Naive thymus-derived CD4-positive, alpha-beta T cell (primary cell): ENCODE data around the gene ARHGAP1. TPM values are rescaled to one million over a fixed set of nuclear protein-coding genes. Genes with fewer than 3 reads are reported as not detected.

ENCODE experiments used
- ATAC-seq: fragments of 150-1000 bp; cut with Tn5 transposase; 2 replicates; pipeline ENCODE4 v1.10.0; 2021; ENCODE audit warnings: mild to moderate bottlenecking, moderate library complexity
- CTCF ChIA-PET: fragments of 350-600 bp; sonication (Branson Sonifier 250); formaldehyde crosslinking; loops from one replicate; lab custom pipeline; 2021; ENCODE audit warnings: antibody characterized with exemption; lab: Charles Lee
- POLR2A ChIA-PET: fragments of 350-600 bp; sonication (Branson Sonifier 250); formaldehyde crosslinking; loops from one replicate; lab custom pipeline; 2021; ENCODE audit warnings: antibody characterized with exemption, inconsistent platforms; lab: Charles Lee
- DNase-seq, 9 donors: peaks; one replicate each; pipeline versions ENCODE4 v3.0.0 to v3.0.0-alpha.2; 2020 to 2022; ENCODE audit warnings: mixed read lengths in 1 of 9
- H3K27ac ChIP-seq: one replicate; pipeline ENCODE4 v1.7.0; 2013; ENCODE audit warnings: mild to moderate bottlenecking, low read depth, low read length, moderate library complexity
- H3K27me3 ChIP-seq, 2 donors: one replicate each; pipeline ENCODE4 v1.7.0; 2013; ENCODE audit warnings: low read length in 2 of 2, mild to moderate bottlenecking in 2 of 2, moderate library complexity in 2 of 2; ENCODE audit not compliant: control insufficient read depth in 2 of 2, insufficient read depth in 2 of 2
- H3K36me3 ChIP-seq, 3 experiments: 1 replicate in 2 of 3; 2 replicates in 1 of 3; pipeline ENCODE4 v1.7.0; 2013; ENCODE audit warnings: low read length in 3 of 3, mild to moderate bottlenecking in 3 of 3, moderate library complexity in 1 of 3; ENCODE audit not compliant: insufficient read depth in 3 of 3, control insufficient read depth in 2 of 3
- H3K4me1 ChIP-seq, 2 donors: one replicate each; pipeline ENCODE4 v1.7.0; 2013; ENCODE audit warnings: low read length in 2 of 2, mild to moderate bottlenecking in 2 of 2, moderate library complexity in 1 of 2; ENCODE audit not compliant: control insufficient read depth in 2 of 2, insufficient read depth in 2 of 2
- H3K4me3 ChIP-seq: 2 replicates; pipeline ENCODE4 v1.7.0; 2013; ENCODE audit warnings: mild to moderate bottlenecking, low read length
- H3K9me3 ChIP-seq, 3 experiments: 1 replicate in 2 of 3; 2 replicates in 1 of 3; pipeline ENCODE4 v1.7.0; 2013; ENCODE audit warnings: low read length in 3 of 3; ENCODE audit not compliant: control insufficient read depth in 2 of 3
- H3K27ac Mint-ChIP-seq, 9 donors: one replicate each; pipeline ENCODE4 v1.8.0; 2020 to 2022; ENCODE audit warnings: mixed read lengths in 9 of 9, mild to moderate bottlenecking in 8 of 9, moderate library complexity in 5 of 9, inconsistent platforms in 2 of 9
- H3K27me3 Mint-ChIP-seq, 5 donors: one replicate each; pipeline ENCODE4 v1.8.0; 2021 to 2022; ENCODE audit warnings: mixed read lengths in 5 of 5, mild to moderate bottlenecking in 1 of 5
- H3K36me3 Mint-ChIP-seq, 5 donors: one replicate each; pipeline ENCODE4 v1.8.0; 2020 to 2022; ENCODE audit warnings: mixed read lengths in 5 of 5, mild to moderate bottlenecking in 3 of 5, inconsistent platforms in 1 of 5
- H3K4me1 Mint-ChIP-seq, 7 donors: one replicate each; pipeline ENCODE4 v1.8.0; 2020 to 2022; ENCODE audit warnings: mixed read lengths in 7 of 7, mild to moderate bottlenecking in 3 of 7, inconsistent platforms in 1 of 7
- H3K4me3 Mint-ChIP-seq, 10 donors: one replicate each; pipeline ENCODE4 v1.8.0; 2020 to 2022; ENCODE audit warnings: mild to moderate bottlenecking in 10 of 10, mixed read lengths in 10 of 10, moderate library complexity in 6 of 10, inconsistent platforms in 2 of 10
- H3K9me3 Mint-ChIP-seq, 11 donors: one replicate each; pipeline ENCODE4 v1.8.0; 2020 to 2022; ENCODE audit warnings: mixed read lengths in 11 of 11, mild to moderate bottlenecking in 4 of 11, inconsistent platforms in 1 of 11, moderate library complexity in 1 of 11
- intact Hi-C, 2 donors: fragments of 100-400 bp; cut with micrococcal nuclease; formaldehyde crosslinking; loops; one replicate each; pipeline ENCODE4 v1.15.1; 2023
- polyA plus RNA-seq, 2 donors: library from polyadenylated mRNA; unstranded; fragments of 300-500 nt; fragmentation: Illumina TruSeq; gene quantifications; one replicate each; pipeline ENCODE4 v1.2.3, GENCODE V29; 2021
- total RNA-seq, 6 experiments: library from RNA in 5 of 6; stranded (reverse) in 5 of 6; gene quantifications; 1 replicate in 5 of 6; 2 replicates in 1 of 6; pipeline ENCODE4 v1.2.3 and lab custom pipeline; 2021 to 2026

The ARHGAP1 gene
- total and polyA plus RNA-seq, 7 experiments from 2014 or later, result 44.2 to 82.5 (median 64.6) TPM

GRCh38 chr11:46668480-46669085, 31.8 kb downstream of the ARHGAP1 start:
- H3K4me1 Mint-ChIP-seq, result peaks cover 32 to 58% (median 40%) of the 10 kb centered on the region in 7 donors

GRCh38 chr11:46667043-46667481, 33.4 kb downstream of the ARHGAP1 start:
- CTCF ChIA-PET, result no interaction called here
- intact Hi-C loops, result no loop called here
- H3K36me3 Mint-ChIP-seq, result peaks cover 10 to 57% (median 25%) of the 10 kb centered on the region in 5 donors
- no peaks in the 10 kb centered on the region for H3K27me3 ChIP-seq
- no peaks in the 10 kb centered on the region for H3K27me3 Mint-ChIP-seq
- no peak overlapping the region for H3K4me3 Mint-ChIP-seq
- peaks cover 22 to 43% (median 30%) of the 10 kb centered on the region in 7 donors for H3K4me1 Mint-ChIP-seq
- DNase-seq, result no peak
- ATAC-seq, result no peak
- H3K36me3 ChIP-seq, result peaks cover 9 to 79% (median 25%) of the 10 kb centered on the region in 3 experiments
- POLR2A ChIA-PET, result no interaction called here
- H3K4me3 ChIP-seq, result no peak overlapping the region
- H3K9me3 Mint-ChIP-seq, result no peaks in the 10 kb centered on the region
- H3K9me3 ChIP-seq, result no peaks in the 10 kb centered on the region
- peak overlapping the region in 5 of 9 donors; percentile 13 to 88 (median 81) for H3K27ac Mint-ChIP-seq
- H3K27ac ChIP-seq, result no peak overlapping the region
- H3K4me1 ChIP-seq, result peaks cover 23 to 32% of the 10 kb centered on the region in 2 donors

More at GRCh38 chr11:46668480-46669085, 31.8 kb downstream of the ARHGAP1 start:
- H3K9me3 ChIP-seq, result no peaks in the 10 kb centered on the region
- DNase-seq, result no peak
- Mint-ChIP-seq H3K27me3 (no peaks in the 10 kb centered on the region), H3K9me3 (no peaks in the 10 kb centered on the region), H3K36me3 (peaks cover 12 to 55% (median 30%) of the 10 kb centered on the region in 5 donors), H3K27ac (peak overlapping the region in 8 of 9 donors; percentile 52 to 95 (median 86)), H3K4me3 (peak overlapping the region in 1 of 10 donors; percentile 19)
- CTCF ChIA-PET, result interaction anchor here (1.2 to 3.5 kb wide), 2 partner anchors 32 to 93 kb away, joined by 3 to 20 read pairs; partner anchors contain the start of genes ARHGAP1 and ZNF408
- ATAC-seq, result no peak
- intact Hi-C loops, result no loop called here
- no peak overlapping the region for H3K4me3 ChIP-seq
- peaks cover 14 to 77% (median 25%) of the 10 kb centered on the region in 3 experiments for H3K36me3 ChIP-seq
- H3K27me3 ChIP-seq, result no peaks in the 10 kb centered on the region
- POLR2A ChIA-PET, result no interaction called here
- peak overlapping the region; percentile 34 for H3K27ac ChIP-seq
- H3K4me1 ChIP-seq, result peaks cover 38 to 47% of the 10 kb centered on the region in 2 donors

GRCh38 chr11:46666516-46666915, 33.9 kb downstream of the ARHGAP1 start:
- peaks cover 17 to 27% of the 10 kb centered on the region in 2 donors for H3K4me1 ChIP-seq
- H3K4me3 ChIP-seq, result no peak overlapping the region
- Mint-ChIP-seq H3K4me3 (no peak overlapping the region), H3K4me1 (peaks cover 19 to 37% (median 26%) of the 10 kb centered on the region in 7 donors), H3K27me3 (no peaks in the 10 kb centered on the region), H3K36me3 (peaks cover 10 to 57% (median 22%) of the 10 kb centered on the region in 5 donors), H3K9me3 (no peaks in the 10 kb centered on the region), H3K27ac (peak overlapping the region in 5 of 9 donors; percentile 14 to 88 (median 72))
- H3K9me3 ChIP-seq, result no peaks in the 10 kb centered on the region
- POLR2A ChIA-PET, result no interaction called here
- H3K36me3 ChIP-seq, result peaks cover 9 to 83% (median 25%) of the 10 kb centered on the region in 3 experiments
- intact Hi-C loops, result no loop called here
- ATAC-seq (no peak), DNase-seq (no peak)
- CTCF ChIA-PET, result interaction anchor here (0.7 kb wide), 1 partner anchor 606 kb away, joined by 3 read pairs; no protein-coding TSS in a partner anchor
- no peaks in the 10 kb centered on the region for H3K27me3 ChIP-seq
- no peak overlapping the region for H3K27ac ChIP-seq

GRCh38 chr11:46665356-46665755, 35.1 kb downstream of the ARHGAP1 start:
- CTCF ChIA-PET, result no interaction called here
- Histone ChIP-seq H3K4me1 (peaks cover 8 to 16% of the 10 kb centered on the region in 2 donors), H3K27me3 (no peaks in the 10 kb centered on the region), H3K27ac (no peak overlapping the region), H3K36me3 (peaks cover 9 to 92% (median 25%) of the 10 kb centered on the region in 3 experiments), H3K9me3 (no peaks in the 10 kb centered on the region), H3K4me3 (no peak overlapping the region)
- DNase-seq (no peak), ATAC-seq (no peak)
- H3K4me3 Mint-ChIP-seq, result no peak overlapping the region
- POLR2A ChIA-PET, result no interaction called here
- intact Hi-C loops, result no loop called here
- no peak overlapping the region for H3K27ac Mint-ChIP-seq
- H3K27me3 Mint-ChIP-seq, result no peaks in the 10 kb centered on the region
- H3K9me3 Mint-ChIP-seq, result no peaks in the 10 kb centered on the region
- H3K36me3 Mint-ChIP-seq, result peaks cover 10 to 57% (median 19%) of the 10 kb centered on the region in 5 donors
- H3K4me1 Mint-ChIP-seq, result peaks cover 10 to 27% (median 16%) of the 10 kb centered on the region in 7 donors

GRCh38 chr11:46664612-46665011, 35.8 kb downstream of the ARHGAP1 start:
- peaks cover 5 to 96% (median 27%) of the 10 kb centered on the region in 3 experiments for H3K36me3 ChIP-seq
- Mint-ChIP-seq H3K9me3 (no peaks in the 10 kb centered on the region), H3K27ac (peak overlapping the region in 6 of 9 donors; percentile 17 to 89 (median 50)), H3K4me3 (no peak overlapping the region), H3K4me1 (peaks cover 5 to 20% (median 11%) of the 10 kb centered on the region in 7 donors), H3K27me3 (no peaks in the 10 kb centered on the region), H3K36me3 (peaks cover 14 to 61% (median 16%) of the 10 kb centered on the region in 5 donors)
- POLR2A ChIA-PET, result no interaction called here
- no peak overlapping the region for H3K4me3 ChIP-seq
- DNase-seq (no peak), ATAC-seq (no peak)
- H3K27ac ChIP-seq, result no peak overlapping the region
- peaks cover under 1 to 9% of the 10 kb centered on the region in 2 donors for H3K4me1 ChIP-seq
- no peaks in the 10 kb centered on the region for H3K27me3 ChIP-seq
- intact Hi-C loops, result no loop called here
- CTCF ChIA-PET, result no interaction called here
- no peaks in the 10 kb centered on the region for H3K9me3 ChIP-seq

- H3K27me3 Mint-ChIP-seq, result no peaks in the 10 kb centered on the region
- H3K27ac Mint-ChIP-seq, result peak overlapping the region in 2 of 9 donors; percentile 72 to 87
- Histone ChIP-seq H3K27me3 (no peaks in the 10 kb centered on the region), H3K36me3 (peaks cover 0 to 96% (median 27%) of the 10 kb centered on the region in 3 experiments), H3K4me1 (no peaks in the 10 kb centered on the region), H3K9me3 (no peaks in the 10 kb centered on the region), H3K27ac (no peak overlapping the region), H3K4me3 (no peak overlapping the region)
- CTCF ChIA-PET, result interaction anchor here (0.8 kb wide), 1 partner anchor 11 kb away, joined by 3 read pairs; no protein-coding TSS in a partner anchor
- no peak for ATAC-seq
- no peak for DNase-seq
- no peak overlapping the region for H3K4me3 Mint-ChIP-seq
- H3K36me3 Mint-ChIP-seq, result peaks cover 8 to 60% (median 15%) of the 10 kb centered on the region in 5 donors
- POLR2A ChIA-PET, result no interaction called here
- no peaks in the 10 kb centered on the region for H3K9me3 Mint-ChIP-seq
- peaks cover 0 to 9% (median 2%) of the 10 kb centered on the region in 7 donors for H3K4me1 Mint-ChIP-seq
- intact Hi-C loops, result no loop called here
Measured at GRCh38 chr11:46663277-46663940, 37.0 kb downstream of the ARHGAP1 start.
